Right lobe of liver (tissue), 4 donors: ENCODE data around the gene CENPX.
"Not testable (repeated sequence)": the region's sequence is repeated elsewhere in the genome, so short reads cannot be mapped to it uniquely, and the experiment has no call there.

Source experiments
- POLR2A ChIP-seq: fragments of 450-650 bp; IDR thresholded peaks from one replicate; pipeline ENCODE4 v1.6.1; 2017; ENCODE audit warnings: antibody characterized with exemption, mild to moderate bottlenecking
- TF ChIP-seq, protein P1 (sequence below), 4 donors: fragments of 200-600 bp in 3 of 4; fragments of 450-650 bp in 1 of 4; IDR thresholded peaks; one replicate each; pipeline versions ENCODE4 v1.5.1 to v1.8.0; 2016 to 2022; ENCODE audit warnings: antibody characterized with exemption in 4 of 4, mild to moderate bottlenecking in 2 of 4
- donor health status: DM: no; HTN: no; CAD: no.
- donor health status: DM: no; HTN: no; CAD: no.
- donor health status: DM: no; HTN: yes; CAD: no.

- TF ChIP-seq, protein P1, sequence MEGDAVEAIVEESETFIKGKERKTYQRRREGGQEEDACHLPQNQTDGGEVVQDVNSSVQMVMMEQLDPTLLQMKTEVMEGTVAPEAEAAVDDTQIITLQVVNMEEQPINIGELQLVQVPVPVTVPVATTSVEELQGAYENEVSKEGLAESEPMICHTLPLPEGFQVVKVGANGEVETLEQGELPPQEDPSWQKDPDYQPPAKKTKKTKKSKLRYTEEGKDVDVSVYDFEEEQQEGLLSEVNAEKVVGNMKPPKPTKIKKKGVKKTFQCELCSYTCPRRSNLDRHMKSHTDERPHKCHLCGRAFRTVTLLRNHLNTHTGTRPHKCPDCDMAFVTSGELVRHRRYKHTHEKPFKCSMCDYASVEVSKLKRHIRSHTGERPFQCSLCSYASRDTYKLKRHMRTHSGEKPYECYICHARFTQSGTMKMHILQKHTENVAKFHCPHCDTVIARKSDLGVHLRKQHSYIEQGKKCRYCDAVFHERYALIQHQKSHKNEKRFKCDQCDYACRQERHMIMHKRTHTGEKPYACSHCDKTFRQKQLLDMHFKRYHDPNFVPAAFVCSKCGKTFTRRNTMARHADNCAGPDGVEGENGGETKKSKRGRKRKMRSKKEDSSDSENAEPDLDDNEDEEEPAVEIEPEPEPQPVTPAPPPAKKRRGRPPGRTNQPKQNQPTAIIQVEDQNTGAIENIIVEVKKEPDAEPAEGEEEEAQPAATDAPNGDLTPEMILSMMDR (IDR thresholded peaks at IDR 0.05) = not testable (repeated sequence)
- TF ChIP-seq POLR2A = not testable (repeated sequence)
These were observed 41.2 kb downstream of the CENPX start for GRCh38 chr17:81981511-81981910.
